GM10266 (cell line): ENCODE results near the gene PPP6R3.

ENCODE experiments used
- DNase-seq: peaks from one replicate; pipeline ENCODE4 v3.0.0; 2012; ENCODE audit errors: extremely low spot score
- CTCF ChIP-seq: IDR thresholded peaks from 2 replicates; pipeline ENCODE4 v1.5.1; 2012; ENCODE audit warnings: mild to moderate bottlenecking, low read depth; ENCODE audit not compliant: control insufficient read depth, insufficient read depth; ENCODE audit errors: missing control alignments

PPP6R3 gene

GRCh38 chr11:68546555-68546954, 86.0 kb downstream of the PPP6R3 start:
- DNase-seq, result no peak
- no peak for TF ChIP-seq CTCF

- no peak for DNase-seq
- TF ChIP-seq CTCF, result no peak
These were observed 89.4 kb downstream of the PPP6R3 start for GRCh38 chr11:68549789-68550484.

GRCh38 chr11:68550485-68550817, 89.9 kb downstream of the PPP6R3 start:
- TF ChIP-seq CTCF, result no peak
- DNase-seq, result peak; percentile 19

- no peak for TF ChIP-seq CTCF
- no peak for DNase-seq
These were observed 90.7 kb downstream of the PPP6R3 start for GRCh38 chr11:68551223-68551622.

DNA sequence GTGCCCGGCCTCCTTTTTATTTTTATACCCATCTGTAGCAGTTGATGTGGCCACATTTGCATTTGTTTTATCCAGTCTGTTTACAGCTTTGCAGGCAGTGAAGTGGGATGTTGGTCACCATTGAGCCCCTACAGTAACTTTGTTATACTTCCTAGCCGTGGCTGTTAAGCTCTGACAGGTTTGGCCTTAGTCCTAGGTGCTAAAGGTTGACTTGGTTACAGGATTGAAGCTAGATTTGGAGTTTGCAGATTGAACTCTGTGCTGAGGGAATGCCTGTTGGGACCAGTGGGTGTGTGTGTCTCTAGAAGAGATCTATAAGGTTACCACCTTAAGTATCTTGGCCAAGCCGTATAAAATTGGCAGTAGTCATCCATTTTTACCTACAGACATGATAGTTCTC, 91.2 kb downstream of the PPP6R3 start:
- no peak for DNase-seq
- no peak for TF ChIP-seq CTCF

DNA sequence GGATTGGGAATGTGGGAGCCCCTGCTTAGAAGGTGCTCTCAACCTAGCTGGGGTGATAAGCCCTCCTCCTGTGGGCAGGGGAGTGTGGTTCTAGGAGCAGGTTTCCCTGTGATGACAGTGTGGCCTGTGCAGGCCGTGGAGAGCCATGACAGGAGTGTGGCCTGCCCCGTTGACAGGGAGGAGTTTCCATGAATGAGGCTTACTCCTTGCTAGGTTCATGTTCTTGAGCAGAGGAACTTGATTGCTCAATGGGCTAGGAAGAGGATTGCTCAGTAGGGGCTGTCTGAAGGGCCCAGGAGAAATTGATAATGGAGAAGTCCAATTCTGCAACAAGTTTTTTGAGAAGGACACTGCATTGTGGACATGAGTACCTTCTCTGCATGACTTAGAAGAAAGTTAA, 92.0 kb downstream of the PPP6R3 start:
- DNase-seq, result no peak
- TF ChIP-seq CTCF, result no peak

DNA sequence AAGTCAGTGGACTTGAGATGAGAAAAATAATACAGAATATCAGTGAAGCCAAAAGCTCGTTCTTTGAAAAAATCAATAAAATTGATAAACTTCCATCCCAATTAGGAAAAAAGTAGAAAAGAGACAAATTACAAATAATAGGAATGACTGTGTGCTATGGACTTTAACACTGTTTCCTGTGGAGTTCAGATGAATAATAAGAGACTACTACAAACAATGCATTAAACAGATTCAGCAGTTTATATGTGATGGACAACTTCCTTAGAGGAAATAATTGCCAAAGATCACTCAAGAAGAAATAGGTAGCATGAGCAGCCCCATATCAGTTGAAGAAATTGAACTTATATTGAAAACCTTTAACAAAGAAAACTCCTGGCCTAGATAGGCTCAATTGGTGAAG, 99.7 kb downstream of the PPP6R3 start:
- no peak for DNase-seq
- no peak for TF ChIP-seq CTCF
